Astrocyte (in vitro differentiated cells and primary cell): ENCODE results near the gene NOSTRIN.

ENCODE experiments used
- EZH2 ChIP-seq: IDR thresholded peaks from 2 replicates; pipeline ENCODE4 v1.6.1; 2012; ENCODE audit warnings: mild to moderate bottlenecking, low read length, inconsistent platforms; ENCODE audit not compliant: insufficient read depth
- TF ChIP-seq, protein P1 (sequence below): IDR thresholded peaks from 2 replicates; pipeline ENCODE4 v1.5.1; 2011; ENCODE audit warnings: low read depth, mild to moderate bottlenecking, inconsistent platforms, low read length, moderate library complexity; ENCODE audit not compliant: insufficient read depth

DNA sequence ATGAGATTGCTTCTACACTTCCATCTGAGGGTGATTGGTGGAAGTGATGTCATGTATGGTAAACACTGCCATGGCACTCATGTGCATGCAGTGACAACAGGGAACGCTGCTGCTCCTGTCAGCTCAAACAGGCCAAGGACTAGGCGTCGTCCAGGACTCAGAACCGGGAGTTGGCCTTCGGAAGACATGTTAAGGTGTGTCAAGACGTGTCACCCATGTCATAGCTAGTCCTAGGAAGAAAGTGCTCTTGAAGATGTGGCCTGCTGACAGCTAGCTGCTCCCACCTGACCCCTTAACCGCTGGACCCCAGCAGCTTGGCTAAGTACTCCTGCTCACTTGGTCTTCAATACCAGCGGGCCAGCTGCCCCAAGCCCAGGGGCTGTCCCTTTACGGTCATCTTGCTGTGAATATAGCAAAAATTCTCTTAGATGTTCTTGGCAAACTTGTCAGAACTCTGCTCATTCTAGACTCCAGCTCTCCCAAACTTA, 6.3 kb upstream of the NOSTRIN start:
- TF ChIP-seq, protein P1, sequence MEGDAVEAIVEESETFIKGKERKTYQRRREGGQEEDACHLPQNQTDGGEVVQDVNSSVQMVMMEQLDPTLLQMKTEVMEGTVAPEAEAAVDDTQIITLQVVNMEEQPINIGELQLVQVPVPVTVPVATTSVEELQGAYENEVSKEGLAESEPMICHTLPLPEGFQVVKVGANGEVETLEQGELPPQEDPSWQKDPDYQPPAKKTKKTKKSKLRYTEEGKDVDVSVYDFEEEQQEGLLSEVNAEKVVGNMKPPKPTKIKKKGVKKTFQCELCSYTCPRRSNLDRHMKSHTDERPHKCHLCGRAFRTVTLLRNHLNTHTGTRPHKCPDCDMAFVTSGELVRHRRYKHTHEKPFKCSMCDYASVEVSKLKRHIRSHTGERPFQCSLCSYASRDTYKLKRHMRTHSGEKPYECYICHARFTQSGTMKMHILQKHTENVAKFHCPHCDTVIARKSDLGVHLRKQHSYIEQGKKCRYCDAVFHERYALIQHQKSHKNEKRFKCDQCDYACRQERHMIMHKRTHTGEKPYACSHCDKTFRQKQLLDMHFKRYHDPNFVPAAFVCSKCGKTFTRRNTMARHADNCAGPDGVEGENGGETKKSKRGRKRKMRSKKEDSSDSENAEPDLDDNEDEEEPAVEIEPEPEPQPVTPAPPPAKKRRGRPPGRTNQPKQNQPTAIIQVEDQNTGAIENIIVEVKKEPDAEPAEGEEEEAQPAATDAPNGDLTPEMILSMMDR = no peak
- no peak for TF ChIP-seq EZH2
